ENCODE data around the gene FAM221A. TPM values are rescaled to one million over a fixed set of nuclear protein-coding genes. Genes with fewer than 3 reads are reported as not detected.
A peak's percentile ranks its signal among the peaks of the same experiment; 100 is the strongest.

The FAM221A gene
- total and polyA plus RNA-seq, 2 donors (not counting 1 experiment from before 2014, with no cell fraction given) = 1.1 to 5.1 TPM

- H3K79me2 ChIP-seq (ENCODE audit: control insufficient read depth, insufficient read depth, low read length) = no peaks in the 10 kb centered on the region
- no peaks in the 10 kb centered on the region for H3K36me3 ChIP-seq (ENCODE audit: control insufficient read depth, insufficient read depth, low read length)
- no peaks in the 10 kb centered on the region for H3K9me3 ChIP-seq (ENCODE audit: control insufficient read depth, insufficient read depth, low read depth, low read length)
- H3K4me3 ChIP-seq (replicated peaks in 1 of 4; ENCODE audit: control extremely low read depth in 1 of 4, insufficient read depth in 1 of 4, low read depth in 3 of 4, low read length in 4 of 4) = no peak overlapping the region
- no peak for TF ChIP-seq EZH2 (IDR thresholded peaks at IDR 0.05; ENCODE audit: low read length, missing control alignments)
- TF ChIP-seq, protein P1, sequence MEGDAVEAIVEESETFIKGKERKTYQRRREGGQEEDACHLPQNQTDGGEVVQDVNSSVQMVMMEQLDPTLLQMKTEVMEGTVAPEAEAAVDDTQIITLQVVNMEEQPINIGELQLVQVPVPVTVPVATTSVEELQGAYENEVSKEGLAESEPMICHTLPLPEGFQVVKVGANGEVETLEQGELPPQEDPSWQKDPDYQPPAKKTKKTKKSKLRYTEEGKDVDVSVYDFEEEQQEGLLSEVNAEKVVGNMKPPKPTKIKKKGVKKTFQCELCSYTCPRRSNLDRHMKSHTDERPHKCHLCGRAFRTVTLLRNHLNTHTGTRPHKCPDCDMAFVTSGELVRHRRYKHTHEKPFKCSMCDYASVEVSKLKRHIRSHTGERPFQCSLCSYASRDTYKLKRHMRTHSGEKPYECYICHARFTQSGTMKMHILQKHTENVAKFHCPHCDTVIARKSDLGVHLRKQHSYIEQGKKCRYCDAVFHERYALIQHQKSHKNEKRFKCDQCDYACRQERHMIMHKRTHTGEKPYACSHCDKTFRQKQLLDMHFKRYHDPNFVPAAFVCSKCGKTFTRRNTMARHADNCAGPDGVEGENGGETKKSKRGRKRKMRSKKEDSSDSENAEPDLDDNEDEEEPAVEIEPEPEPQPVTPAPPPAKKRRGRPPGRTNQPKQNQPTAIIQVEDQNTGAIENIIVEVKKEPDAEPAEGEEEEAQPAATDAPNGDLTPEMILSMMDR (conservative IDR thresholded peaks at IDR 0.05 in 1 of 2, IDR thresholded peaks at IDR 0.05 in 1 of 2; ENCODE audit: low read depth in 1 of 2, low read length in 2 of 2) = no peak
- H3K4me1 ChIP-seq (ENCODE audit: control insufficient read depth, extremely low read depth, insufficient read depth, low read length) = no peaks in the 10 kb centered on the region
- H3K4me2 ChIP-seq (ENCODE audit: extremely low read depth, insufficient read depth, low read length) = no peak overlapping the region
- no peak overlapping the region for H3K27ac ChIP-seq (ENCODE audit: insufficient read depth, low read length)
- no peak overlapping the region for H2AFZ ChIP-seq (ENCODE audit: low read length)
- no peak overlapping the region for H3K9ac ChIP-seq (ENCODE audit: insufficient read depth, low read length)
- H3K27me3 ChIP-seq (ENCODE audit: control insufficient read depth, insufficient read depth, low read length) = no peaks in the 10 kb centered on the region
- no peak for DNase-seq (ENCODE audit: low read depth in 2 of 2)
- H4K20me1 ChIP-seq (ENCODE audit: control insufficient read depth, extremely low read depth, insufficient read depth, low read length) = no peaks in the 10 kb centered on the region
These were observed 26.1 kb upstream of the FAM221A start for GRCh38 chr7:23653942-23654341.

- Histone ChIP-seq H3K27me3 (ENCODE audit: control insufficient read depth, insufficient read depth, low read length) (no peaks in the 10 kb centered on the region), H3K4me3 (replicated peaks in 1 of 4; ENCODE audit: control extremely low read depth in 1 of 4, insufficient read depth in 1 of 4, low read depth in 3 of 4, low read length in 4 of 4) (no peak overlapping the region), H4K20me1 (ENCODE audit: control insufficient read depth, extremely low read depth, insufficient read depth, low read length) (no peaks in the 10 kb centered on the region), H3K36me3 (ENCODE audit: control insufficient read depth, insufficient read depth, low read length) (no peaks in the 10 kb centered on the region), H3K4me1 (ENCODE audit: control insufficient read depth, extremely low read depth, insufficient read depth, low read length) (no peaks in the 10 kb centered on the region), H3K79me2 (ENCODE audit: control insufficient read depth, insufficient read depth, low read length) (no peaks in the 10 kb centered on the region), H3K9me3 (ENCODE audit: control insufficient read depth, insufficient read depth, low read depth, low read length) (no peaks in the 10 kb centered on the region), H3K4me2 (ENCODE audit: extremely low read depth, insufficient read depth, low read length) (no peak overlapping the region), H3K27ac (ENCODE audit: insufficient read depth, low read length) (no peak overlapping the region), H3K9ac (ENCODE audit: insufficient read depth, low read length) (no peak overlapping the region), H2AFZ (ENCODE audit: low read length) (no peak overlapping the region)
- DNase-seq (ENCODE audit: low read depth in 2 of 2) = peak in 1 of 2 donors; percentile 37
- TF ChIP-seq, protein P1 (conservative IDR thresholded peaks at IDR 0.05 in 1 of 2, IDR thresholded peaks at IDR 0.05 in 1 of 2; ENCODE audit: low read depth in 1 of 2, low read length in 2 of 2) = peak; percentile 18 to 47
- no peak for TF ChIP-seq EZH2 (IDR thresholded peaks at IDR 0.05; ENCODE audit: low read length, missing control alignments)
These were observed 25.5 kb upstream of the FAM221A start for GRCh38 chr7:23654508-23654907.

GRCh38 chr7:23655433-23655832 is 24.6 kb upstream of the FAM221A start:
- Histone ChIP-seq H3K4me3 (replicated peaks in 1 of 4; ENCODE audit: control extremely low read depth in 1 of 4, insufficient read depth in 1 of 4, low read depth in 3 of 4, low read length in 4 of 4) (no peak overlapping the region), H3K4me1 (ENCODE audit: control insufficient read depth, extremely low read depth, insufficient read depth, low read length) (no peaks in the 10 kb centered on the region), H4K20me1 (ENCODE audit: control insufficient read depth, extremely low read depth, insufficient read depth, low read length) (no peaks in the 10 kb centered on the region), H3K9ac (ENCODE audit: insufficient read depth, low read length) (no peak overlapping the region), H3K36me3 (ENCODE audit: control insufficient read depth, insufficient read depth, low read length) (no peaks in the 10 kb centered on the region), H3K9me3 (ENCODE audit: control insufficient read depth, insufficient read depth, low read depth, low read length) (no peaks in the 10 kb centered on the region), H3K79me2 (ENCODE audit: control insufficient read depth, insufficient read depth, low read length) (no peaks in the 10 kb centered on the region), H3K4me2 (ENCODE audit: extremely low read depth, insufficient read depth, low read length) (no peak overlapping the region), H3K27ac (ENCODE audit: insufficient read depth, low read length) (no peak overlapping the region), H3K27me3 (ENCODE audit: control insufficient read depth, insufficient read depth, low read length) (no peaks in the 10 kb centered on the region), H2AFZ (ENCODE audit: low read length) (no peak overlapping the region)
- no peak for DNase-seq (ENCODE audit: low read depth in 2 of 2)
- no peak for TF ChIP-seq EZH2 (IDR thresholded peaks at IDR 0.05; ENCODE audit: low read length, missing control alignments)
- TF ChIP-seq, protein P1 (conservative IDR thresholded peaks at IDR 0.05 in 1 of 2, IDR thresholded peaks at IDR 0.05 in 1 of 2; ENCODE audit: low read depth in 1 of 2, low read length in 2 of 2) = no peak

Measured in fibroblast of lung (primary cell).